HG03521 (cell line): Measurements from ENCODE around the gene EPHA10.

ENCODE experiments used
- ATAC-seq: cut with Tn5 transposase; IDR thresholded peaks from one replicate; pipeline ENCODE4 v1.9.1; 2021; ENCODE audit warnings: mild to moderate bottlenecking, moderate library complexity; ENCODE audit not compliant: unreplicated experiment

EPHA10 gene

GRCh38 chr1:37764888-37765441 is at the start of gene EPHA10:
TSS of gene EPHA10 (minus strand) at chr1:37765120. CDS start at chr1:37765066, 54 bp downstream.
- no peak for ATAC-seq

GRCh38 chr1:37814252-37814651 is 49.3 kb upstream of the EPHA10 start:
- ATAC-seq: no peak

- ATAC-seq: no peak
Measured at GRCh38 chr1:37813529-37814145, 48.7 kb upstream of the EPHA10 start.

- no peak for ATAC-seq
Measured at GRCh38 chr1:37811027-37811655, 46.2 kb upstream of the EPHA10 start.

- ATAC-seq: no peak
Measured at GRCh38 chr1:37809942-37810341, 45.0 kb upstream of the EPHA10 start.

GRCh38 chr1:37808369-37809319 is 43.7 kb upstream of the EPHA10 start:
- peak; percentile 22 for ATAC-seq

- peak; percentile 88 for ATAC-seq
Measured at GRCh38 chr1:37807555-37808368, 42.8 kb upstream of the EPHA10 start, which contains the start of the genes C1orf122 and YRDC. TSS of gene C1orf122 (plus strand) at chr1:37807790. CDS start at chr1:37808405, 615 bp downstream. TSS of gene YRDC (minus strand) at chr1:37808208. CDS start at chr1:37808180, 28 bp downstream.

- no peak for ATAC-seq
Measured at GRCh38 chr1:37807220-37807554, 42.3 kb upstream of the EPHA10 start.

- ATAC-seq: no peak
Measured at GRCh38 chr1:37802439-37802838, 37.5 kb upstream of the EPHA10 start.

- ATAC-seq: no peak
Measured at GRCh38 chr1:37797750-37798345, 32.9 kb upstream of the EPHA10 start.

- no peak for ATAC-seq
Measured at GRCh38 chr1:37795340-37796125, 30.6 kb upstream of the EPHA10 start.

- peak; percentile 28 for ATAC-seq
Measured at GRCh38 chr1:37794372-37795339, 29.7 kb upstream of the EPHA10 start.

GRCh38 chr1:37793773-37794371 is 29.0 kb upstream of the EPHA10 start, which contains the start of gene MANEAL:
TSS of gene MANEAL (plus strand) at chr1:37793847. CDS start at chr1:37794183, 336 bp downstream.
- ATAC-seq: peak; percentile 58

GRCh38 chr1:37792943-37793686 is 28.2 kb upstream of the EPHA10 start:
- ATAC-seq: no peak

GRCh38 chr1:37782491-37782890 is 17.6 kb upstream of the EPHA10 start:
- ATAC-seq: no peak

GRCh38 chr1:37778654-37779053 is 13.7 kb upstream of the EPHA10 start:
- ATAC-seq: no peak
